HT-29 (cell line): ENCODE data around the gene SLC35F4. TPM values are rescaled to one million over a fixed set of nuclear protein-coding genes. Genes with fewer than 3 reads are reported as not detected.

Experiments used
- DNase-seq: peaks from one replicate; pipeline ENCODE4 v3.0.0-alpha.2; 2015; ENCODE audit warnings: low spot score
- total RNA-seq: library from RNA; depleted of rRNA; stranded (reverse); fragments of >200 nt; shearing (Covaris generic); gene quantifications from 2 replicates; pipeline ENCODE4 v1.2.3, GENCODE V29; 2014

The SLC35F4 gene
- total RNA-seq, 1 experiment from 2014 or later, result not detected

DNA sequence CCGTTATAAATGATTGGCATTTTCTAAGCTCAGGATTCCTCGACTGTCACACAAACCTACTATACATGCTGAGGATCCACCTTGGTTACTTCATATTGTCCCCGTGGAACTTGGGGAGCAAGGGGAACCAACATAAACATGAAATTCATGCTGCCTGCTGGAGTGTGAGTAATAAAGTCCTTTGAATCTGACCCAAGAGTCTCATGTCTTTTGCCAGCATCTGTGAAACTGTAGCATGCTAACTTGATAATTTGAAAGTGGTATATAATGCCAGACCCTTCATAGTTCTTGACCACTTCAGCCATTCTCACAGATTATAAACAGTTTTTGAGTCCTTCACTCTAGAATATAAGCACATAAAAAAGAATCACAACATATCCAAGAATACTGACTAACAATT, 17.1 kb downstream of the SLC35F4 start:
- DNase-seq, result no peak

DNA sequence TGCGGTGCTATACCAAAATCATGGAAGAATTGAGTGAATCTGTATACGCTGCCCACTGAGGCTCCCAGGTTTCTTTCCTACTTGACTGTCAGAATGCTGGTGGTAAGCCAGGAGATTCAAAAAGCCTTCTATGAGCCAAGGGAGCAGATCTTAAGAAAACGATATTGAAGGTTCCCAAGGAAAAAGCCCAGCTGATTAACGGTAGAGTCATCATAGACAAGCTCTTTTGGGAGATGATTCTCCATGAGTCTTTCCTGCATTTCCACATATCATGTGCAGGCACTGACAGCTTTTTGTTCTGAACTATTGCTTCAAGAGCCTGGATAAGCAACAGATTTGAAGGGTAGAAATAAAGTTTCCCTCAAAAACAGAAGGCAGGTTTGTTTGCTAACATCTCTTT, 17.5 kb downstream of the SLC35F4 start:
- DNase-seq, result no peak

DNA sequence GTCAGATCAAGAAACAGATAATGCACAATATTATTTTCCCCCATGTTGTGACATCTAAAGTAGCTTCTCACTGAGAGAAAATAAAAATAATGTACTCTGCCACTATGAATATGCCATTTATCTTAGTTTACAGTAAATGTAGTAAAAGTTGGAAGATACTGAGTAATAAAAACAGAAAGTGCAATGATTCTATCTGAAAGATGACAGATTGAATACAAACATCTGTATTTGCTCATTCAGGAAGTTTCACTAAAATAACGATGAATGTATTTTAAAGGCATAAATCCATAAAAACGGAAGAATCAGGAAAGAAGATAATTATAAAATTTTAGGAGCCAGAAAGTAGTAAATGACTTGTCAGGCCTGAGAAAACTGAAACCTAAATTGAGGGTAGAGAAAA, 18.2 kb downstream of the SLC35F4 start:
- DNase-seq, result no peak

DNA sequence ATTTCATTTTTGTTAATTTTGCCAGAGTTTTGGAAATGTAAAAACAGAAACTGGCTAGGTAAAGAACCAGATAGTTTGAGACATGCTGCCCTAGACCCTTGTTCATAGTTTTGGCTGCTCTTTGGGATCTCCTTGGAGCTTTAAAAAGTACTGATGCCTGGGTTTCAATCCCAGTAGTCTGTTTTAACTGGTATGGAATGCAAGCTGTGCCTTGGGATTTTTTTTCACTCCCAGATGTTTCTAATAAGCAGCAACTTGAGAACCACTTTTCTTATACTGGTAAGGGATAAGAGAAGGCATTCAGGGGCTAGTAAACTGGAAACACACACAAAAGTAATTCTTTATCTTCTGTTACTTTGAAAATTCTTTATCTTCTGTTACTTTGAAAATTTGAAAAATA, 18.8 kb downstream of the SLC35F4 start:
- no peak for DNase-seq

DNA sequence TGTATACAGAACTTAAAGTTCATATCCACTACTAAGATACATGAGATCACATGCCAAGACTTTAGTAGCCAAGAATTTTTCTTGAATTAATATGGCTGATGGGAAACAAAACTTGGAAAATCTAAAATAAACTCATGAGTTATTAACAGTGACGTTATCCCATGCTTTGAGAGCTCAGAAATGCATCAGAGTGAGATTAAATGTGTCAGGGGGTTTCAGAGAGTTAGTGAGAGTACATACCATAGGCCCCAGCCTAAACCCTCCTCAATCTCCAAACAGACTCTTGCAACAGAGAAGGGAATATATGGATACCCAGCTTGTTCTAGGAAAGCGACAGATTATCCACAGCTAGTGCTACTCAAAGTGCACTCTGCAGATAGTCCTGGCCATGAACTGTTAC, 19.3 kb downstream of the SLC35F4 start:
- DNase-seq, result no peak

DNA sequence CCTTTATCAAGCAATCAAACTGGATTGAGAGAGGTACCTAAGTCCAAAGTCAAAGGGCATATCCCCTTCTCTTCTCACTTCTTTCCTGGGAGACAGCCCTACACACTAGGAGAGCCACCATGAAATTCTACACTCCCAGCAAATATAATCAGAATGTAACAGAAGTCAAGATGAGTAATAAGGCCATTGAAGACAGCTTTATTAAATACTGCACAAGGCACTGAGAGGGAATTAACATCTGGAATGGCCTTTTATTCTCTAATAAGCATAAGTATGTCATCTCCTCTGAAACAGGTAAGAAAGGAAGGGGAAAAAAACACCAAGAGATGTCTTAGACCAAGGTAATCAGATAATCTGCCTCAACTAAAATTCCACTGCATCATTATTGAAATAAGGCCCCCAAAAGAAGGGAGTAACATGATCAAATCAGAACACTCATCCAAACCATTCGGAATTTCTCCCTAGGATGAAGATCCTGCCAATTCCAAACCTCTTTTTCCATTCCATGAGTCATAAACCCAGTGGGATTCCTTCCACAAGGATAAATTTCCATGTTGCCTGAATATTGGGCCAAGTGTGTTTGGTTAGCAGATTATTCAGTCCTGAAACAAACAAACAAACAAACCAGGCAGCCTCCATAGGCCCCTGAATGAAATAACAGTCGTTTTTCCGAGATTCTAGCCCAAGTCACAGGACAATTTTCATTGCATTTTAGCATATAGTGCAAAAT, 19.9 kb downstream of the SLC35F4 start:
- no peak for DNase-seq

DNA sequence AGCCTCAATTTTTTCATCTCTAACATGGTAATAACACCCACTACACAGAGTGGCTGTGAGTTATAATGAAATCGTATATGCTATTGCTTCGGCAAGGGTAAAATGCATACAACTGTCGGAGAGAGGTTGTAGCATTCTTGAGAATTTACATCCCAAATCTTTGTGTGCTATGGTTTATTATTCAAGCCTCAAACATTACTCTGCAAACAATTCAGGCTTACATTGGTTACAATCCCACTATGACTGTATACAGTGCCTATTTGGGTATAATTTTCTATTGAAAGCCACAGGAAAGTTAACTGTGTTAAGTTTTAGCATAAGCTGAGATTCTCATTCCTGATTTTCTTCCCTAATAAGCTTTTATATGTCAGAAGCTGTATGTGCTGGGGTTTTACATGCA, 20.6 kb downstream of the SLC35F4 start:
- no peak for DNase-seq

DNA sequence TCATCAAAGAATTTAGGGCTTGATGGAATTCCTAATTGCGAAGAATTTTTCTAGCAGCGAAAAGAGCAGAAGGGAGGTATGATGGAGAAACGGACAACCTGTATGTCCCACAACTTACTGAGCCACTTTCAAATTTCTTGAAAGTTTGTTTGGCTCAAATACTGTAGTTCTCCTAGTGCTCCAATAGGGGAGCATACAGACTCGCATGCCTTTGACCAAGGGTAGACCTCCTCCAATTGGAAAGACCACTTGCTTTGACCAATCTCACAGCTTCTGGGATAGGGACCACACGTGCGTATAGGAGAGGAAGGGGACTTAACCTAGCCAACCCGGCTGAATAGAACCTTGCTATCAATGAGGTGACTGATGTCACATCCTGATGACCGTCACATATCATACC, 28.6 kb downstream of the SLC35F4 start:
- no peak for DNase-seq

DNA sequence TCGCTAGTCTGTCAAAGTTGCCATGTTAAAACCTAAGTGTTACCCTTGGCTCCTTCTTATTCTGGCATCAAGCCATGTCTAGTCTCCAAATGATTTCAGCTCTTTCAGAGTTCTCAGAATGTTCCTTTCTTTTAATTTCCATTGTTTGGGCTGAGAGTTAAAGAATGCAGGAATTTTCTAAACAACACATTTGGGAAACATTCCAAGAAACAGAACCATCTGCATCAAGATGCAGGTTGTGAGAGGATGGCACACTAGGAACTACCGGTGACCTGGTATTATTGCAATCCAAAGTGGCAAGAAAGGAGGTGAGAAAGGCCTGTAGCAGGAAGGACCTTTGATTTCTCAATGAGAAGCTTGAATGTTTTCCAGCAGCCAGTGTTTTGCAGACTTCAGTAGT, 30.1 kb downstream of the SLC35F4 start:
- DNase-seq, result no peak

DNA sequence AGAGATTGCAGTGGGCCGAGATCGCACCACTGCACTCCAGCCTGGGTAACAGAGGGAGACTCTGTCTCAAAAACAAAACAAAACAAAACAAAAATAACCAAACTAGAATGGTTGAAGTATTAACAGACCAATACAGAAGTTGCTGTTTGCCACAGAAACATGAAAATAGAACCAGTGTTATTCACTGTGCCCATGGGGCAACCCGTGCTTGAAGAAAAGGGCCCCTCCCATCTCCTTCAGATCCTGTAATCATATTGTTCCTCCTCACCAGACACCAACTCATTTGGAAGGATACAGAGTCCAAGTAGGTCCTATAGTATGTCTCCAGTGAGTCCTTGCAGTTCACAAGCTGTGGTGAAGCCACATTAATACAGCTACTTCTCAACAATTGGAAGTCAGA, 30.9 kb downstream of the SLC35F4 start:
- no peak for DNase-seq

DNA sequence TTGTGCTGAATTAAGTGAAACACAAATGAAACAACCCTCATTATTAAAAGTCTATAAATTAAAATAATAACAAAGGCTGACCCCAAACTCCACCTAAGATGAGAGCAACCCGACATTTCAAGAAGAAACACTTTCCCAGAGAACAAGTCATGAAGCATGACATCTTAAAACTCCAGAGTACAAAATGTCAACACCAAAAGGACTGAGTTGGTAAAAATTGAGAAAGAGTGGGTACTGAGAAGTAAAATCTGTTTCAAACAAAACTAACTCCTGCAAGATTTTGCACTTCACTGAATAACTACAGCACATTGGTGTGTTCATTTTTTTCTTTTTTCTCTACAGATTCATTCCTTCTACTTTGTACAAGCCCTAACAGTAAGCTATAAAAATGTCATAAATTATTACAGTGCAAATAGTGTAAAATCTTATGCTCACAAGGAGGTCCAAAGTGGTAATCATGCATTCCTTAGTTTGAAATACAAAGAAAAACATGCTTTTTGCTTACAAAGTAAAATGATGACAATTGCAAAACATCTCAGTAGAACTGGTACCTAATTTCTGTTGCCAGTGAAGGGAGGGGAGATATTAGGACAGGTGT, 31.8 kb downstream of the SLC35F4 start:
- DNase-seq, result no peak

DNA sequence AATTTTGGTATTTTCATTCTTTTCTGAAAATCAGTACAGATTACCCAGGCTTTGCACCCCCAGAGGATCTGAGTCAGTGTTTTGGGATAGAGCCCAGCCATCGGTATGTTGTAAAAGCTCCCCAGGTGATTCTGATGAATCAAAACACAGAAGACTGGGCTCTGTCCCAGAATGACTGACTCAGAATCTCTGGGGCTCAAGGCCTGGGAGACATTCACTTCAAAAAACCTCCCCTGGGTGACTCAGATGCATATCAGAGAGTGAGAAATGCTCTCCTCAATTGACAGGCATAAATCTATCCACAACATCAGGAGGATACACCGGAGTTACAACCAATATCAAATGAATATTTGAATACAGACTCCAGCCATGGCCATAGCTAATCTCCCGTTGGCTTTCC, 32.6 kb downstream of the SLC35F4 start:
- DNase-seq, result no peak

DNA sequence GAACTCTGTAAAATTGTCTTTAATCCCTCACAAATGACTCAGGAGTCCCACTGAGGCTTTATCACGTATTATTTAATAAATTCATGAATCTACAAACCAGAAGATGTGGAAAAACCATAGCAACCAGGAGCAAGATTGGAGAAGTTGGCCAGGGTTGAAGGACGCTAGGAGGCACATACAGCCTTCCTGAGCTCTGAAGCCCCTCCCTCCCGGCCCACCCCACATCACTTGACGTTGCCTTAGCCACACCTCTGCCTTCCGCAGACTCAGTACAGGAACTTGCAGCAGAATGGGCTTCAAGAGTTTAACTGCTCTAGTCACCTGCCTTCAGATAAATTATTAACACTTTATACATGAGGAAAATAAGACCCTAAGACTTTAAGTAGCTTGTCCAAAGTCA, 33.9 kb downstream of the SLC35F4 start:
- no peak for DNase-seq

DNA sequence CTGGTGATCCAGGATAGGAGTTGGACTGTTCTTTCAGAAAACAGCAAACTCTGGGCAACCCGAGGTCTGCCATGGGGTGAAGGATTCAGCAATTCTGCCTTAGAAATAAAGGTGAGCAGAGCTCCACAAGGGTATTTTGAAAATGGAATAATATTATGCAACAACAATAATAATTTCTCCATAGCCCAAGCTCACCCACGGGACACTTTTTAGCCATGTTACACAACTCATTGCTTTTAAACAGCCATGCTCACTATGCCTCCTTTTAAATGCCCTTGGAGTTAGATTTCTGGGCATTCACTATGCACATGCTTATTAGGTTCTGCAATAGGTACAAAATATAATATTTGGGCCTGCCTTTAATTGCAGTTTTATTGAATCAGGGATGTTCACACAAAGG, 37.2 kb downstream of the SLC35F4 start:
- no peak for DNase-seq

DNA sequence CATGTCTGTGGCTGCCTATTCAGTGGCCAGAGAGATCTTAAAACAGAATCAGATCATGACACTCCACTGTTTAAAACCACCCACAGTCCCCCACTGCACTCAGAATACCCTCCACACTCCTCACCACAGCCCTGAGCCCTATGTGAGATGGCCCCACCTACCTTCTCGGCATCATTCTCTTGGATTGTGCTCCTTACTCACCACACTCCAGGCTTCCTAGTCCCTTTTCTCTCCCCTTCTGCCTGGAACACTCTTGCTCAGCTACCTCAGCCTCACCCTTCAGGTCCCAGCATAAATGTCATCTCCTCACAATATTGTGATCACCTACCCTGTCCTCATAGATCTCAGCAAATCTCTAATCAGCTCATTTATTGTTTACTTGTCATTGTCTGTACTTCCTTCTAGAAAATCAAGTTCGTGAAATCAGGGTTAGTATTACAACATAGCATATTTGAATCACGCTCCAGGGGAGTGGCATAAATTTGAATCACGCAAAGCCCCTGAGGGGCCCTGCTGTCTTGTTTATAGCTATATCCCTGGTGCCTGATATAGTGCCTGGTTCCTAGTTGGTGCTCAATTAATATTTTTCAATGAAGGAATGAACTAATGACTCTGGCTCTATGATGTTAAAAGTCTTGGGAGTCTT, 42.8 kb downstream of the SLC35F4 start:
- no peak for DNase-seq

DNA sequence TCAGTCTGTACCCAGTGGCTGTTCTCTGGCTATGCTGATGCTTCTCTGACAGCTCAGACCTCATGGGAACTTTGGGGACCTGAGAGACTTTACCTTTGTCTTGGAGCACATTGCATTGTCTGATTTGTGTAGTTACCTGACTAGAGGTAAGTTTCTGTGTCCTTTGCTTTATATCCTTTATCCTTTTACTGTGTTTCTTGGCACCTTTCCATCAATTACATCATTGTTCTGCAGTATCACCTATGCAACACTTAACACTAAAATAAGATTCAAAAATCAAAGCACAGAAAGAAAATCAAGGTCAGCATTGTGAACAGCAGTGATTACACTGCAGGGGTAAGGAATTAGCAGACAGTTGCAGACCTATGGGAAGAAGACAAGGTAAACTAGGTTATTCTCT, 43.8 kb downstream of the SLC35F4 start:
- no peak for DNase-seq

DNA sequence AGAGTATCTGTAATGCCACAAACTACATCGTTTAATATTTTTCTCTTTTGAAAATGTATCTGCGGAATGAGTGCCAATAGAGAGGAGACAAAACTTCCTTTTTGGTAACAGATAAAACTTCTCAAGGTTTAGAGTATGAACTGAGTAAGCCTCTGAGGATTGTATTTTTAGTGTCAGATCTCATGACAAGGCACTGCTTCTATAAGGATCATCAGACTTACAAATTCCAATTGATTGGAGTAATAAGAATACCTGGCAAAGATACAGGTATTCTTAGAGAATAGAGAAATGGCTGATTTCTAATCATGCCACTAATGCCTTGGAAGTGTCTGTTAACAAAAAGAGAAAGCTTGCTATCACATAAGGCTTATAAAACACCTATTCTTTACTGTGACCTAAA, 45.3 kb downstream of the SLC35F4 start:
- DNase-seq, result no peak

DNA sequence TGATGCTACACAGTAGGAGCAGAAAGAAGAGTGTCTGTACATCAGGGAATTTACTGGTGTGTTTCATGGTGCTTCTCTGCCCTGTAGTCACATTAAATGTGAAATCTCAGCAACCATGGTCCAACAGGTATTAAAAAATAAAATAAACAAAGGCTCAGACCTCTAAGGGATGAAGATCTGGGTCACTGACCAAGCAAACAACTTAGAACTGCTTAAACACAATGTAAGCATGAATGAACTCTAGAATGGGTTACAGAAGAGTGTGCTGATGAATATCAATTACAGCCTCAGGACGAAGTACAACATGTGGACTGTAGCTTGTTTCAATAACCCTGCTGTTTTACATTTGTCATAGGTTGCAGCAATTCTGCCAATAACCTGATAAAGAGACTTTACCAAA, 47.4 kb downstream of the SLC35F4 start:
- no peak for DNase-seq

DNA sequence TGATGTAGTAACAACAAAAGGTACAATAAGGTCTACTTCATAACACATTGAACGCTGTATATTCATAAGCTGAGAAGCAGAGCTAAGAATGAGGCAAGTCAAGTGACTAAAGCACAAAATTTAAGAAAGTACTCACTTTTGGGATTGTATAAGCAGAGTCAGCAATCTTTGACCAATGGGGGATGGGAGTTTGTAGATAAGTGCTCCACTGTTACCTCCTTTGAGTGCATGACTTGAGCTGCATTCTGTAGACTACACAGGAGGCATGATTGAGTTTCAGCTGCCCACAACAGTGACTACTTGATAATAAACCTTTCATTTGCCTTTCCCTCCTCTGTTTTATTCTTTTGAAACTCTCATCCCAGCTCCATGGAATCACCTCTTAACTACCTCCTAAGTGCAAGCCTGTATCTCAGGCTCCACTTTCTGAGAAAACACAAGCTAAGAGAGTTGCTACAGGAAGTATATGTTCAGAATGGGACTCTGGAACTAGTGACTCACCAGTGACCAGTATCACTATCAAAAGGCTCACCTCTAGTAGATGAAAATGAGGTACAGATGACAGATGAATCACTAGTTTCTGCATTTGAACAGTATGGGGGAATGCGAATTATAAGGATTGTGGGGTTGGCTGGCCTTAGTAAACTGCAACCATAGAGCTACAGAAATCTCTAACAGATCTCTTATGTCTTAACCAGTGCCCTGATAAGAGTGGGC, 49.2 kb downstream of the SLC35F4 start:
- DNase-seq, result no peak

DNA sequence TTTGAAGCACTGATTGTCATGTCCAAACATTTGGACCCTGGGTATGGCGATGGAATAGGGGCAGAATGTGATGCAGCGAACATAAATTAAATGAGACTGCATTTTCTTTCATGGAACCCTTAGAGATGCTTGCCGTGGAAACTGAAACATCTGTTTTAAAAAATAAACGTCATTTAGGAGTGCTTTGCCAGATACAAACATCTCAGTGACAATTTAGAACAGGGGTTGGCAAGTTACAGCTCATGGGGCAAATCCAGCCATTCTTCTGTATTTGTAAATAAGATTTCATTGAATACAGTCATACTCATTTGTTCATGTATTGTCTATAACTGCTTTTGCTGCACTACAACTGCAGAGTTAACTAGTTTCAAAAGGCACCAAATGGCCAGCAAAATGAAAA, 51.2 kb downstream of the SLC35F4 start:
- DNase-seq, result no peak

DNA sequence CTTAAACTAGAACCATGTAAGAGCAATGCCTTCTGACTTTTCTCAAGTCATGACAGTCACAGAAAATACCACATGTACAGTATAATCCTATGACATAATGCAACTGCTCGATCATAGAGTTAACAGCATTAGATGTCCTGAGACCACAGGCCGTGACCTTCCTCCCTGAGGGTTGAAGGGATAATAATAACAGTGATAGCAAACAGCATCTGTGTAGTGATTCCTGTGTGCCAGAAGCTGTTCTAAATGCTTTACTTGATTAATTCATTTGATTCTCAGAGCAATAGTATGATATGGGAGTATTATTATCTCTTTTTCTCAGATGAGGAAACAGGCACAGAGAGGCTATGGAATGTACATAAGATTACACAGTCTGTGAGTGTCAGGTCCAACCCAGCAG, 53.2 kb downstream of the SLC35F4 start:
- DNase-seq, result no peak

DNA sequence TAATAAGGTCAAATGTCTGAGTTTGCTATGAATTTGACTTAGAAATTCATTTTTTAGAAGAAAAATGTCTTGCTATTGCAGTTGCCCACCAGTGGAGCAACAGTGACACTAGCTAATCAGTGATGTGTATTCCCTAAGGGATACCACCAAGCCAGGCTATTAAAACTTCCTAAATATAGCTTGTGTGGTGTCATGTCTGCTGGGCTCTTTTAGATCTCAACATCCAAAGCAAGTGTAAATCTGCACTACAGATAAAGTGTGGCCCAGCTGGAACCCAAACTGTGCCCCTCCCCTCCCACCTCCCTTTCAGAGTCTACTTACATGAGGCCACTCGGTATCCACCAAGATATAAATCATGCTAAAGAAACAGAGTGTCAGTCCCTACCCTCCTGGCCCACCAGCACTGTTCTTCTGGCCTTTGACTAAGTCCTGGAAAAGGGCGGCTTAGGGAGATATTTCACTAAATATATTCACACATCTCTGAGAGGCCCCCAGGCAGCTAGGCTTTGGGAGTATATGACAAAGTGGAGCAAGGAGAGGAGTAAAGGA, 53.8 kb downstream of the SLC35F4 start:
- no peak for DNase-seq
